ENCODE measurements around the gene ADGRG4.

- TF ChIP-seq POLR2AphosphoS5 (IDR thresholded peaks at IDR 0.05) (no peak), CTCF (IDR thresholded peaks at IDR 0.05) (no peak)
Observed at GRCh38 chrX:136307471-136307870, 6.7 kb downstream of the ADGRG4 start.

Data from suprapubic skin (tissue), 3 donors.